C4-2B (cell line): ENCODE results near the gene CFAP77.

ENCODE experiments used
- ZFX ChIP-seq: fragments of 450-650 bp; IDR thresholded peaks from 2 replicates; pipeline ENCODE4 v1.6.1; 2017
- TF ChIP-seq, protein P1 (sequence below): fragments of 450-650 bp; conservative IDR thresholded peaks from 2 replicates; pipeline ENCODE4 v1.5.1; 2017; ENCODE audit warnings: mild to moderate bottlenecking

DNA sequence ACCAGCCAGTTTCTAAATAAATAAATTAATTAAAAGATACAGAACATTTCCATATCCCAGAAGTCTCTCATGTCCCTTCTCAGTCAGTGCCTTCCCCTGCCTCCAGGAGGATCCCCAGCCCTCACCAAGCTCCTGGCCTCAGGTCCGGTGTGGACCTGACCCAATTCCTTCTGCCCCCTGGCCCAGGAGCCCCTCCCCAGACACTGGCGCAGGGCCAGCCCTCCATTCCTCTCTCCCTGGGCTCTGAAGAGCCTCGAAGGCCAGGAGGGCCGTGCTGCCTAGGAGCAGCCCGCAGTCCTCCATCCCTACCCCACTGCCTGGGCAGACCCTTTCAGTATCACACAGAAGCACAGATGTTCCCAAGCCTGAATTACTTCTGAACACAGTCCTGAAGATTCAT lies 110.6 kb downstream of the CFAP77 start:
- TF ChIP-seq, protein P1, sequence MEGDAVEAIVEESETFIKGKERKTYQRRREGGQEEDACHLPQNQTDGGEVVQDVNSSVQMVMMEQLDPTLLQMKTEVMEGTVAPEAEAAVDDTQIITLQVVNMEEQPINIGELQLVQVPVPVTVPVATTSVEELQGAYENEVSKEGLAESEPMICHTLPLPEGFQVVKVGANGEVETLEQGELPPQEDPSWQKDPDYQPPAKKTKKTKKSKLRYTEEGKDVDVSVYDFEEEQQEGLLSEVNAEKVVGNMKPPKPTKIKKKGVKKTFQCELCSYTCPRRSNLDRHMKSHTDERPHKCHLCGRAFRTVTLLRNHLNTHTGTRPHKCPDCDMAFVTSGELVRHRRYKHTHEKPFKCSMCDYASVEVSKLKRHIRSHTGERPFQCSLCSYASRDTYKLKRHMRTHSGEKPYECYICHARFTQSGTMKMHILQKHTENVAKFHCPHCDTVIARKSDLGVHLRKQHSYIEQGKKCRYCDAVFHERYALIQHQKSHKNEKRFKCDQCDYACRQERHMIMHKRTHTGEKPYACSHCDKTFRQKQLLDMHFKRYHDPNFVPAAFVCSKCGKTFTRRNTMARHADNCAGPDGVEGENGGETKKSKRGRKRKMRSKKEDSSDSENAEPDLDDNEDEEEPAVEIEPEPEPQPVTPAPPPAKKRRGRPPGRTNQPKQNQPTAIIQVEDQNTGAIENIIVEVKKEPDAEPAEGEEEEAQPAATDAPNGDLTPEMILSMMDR = no peak
- TF ChIP-seq ZFX = no peak
